DND-41 (cell line): ENCODE data around the gene MYCBP2.

Source experiments
- EZH2 ChIP-seq: IDR thresholded peaks from 3 replicates; pipeline ENCODE4 v1.6.1; 2012; ENCODE audit warnings: borderline replicate concordance, low read depth, mild to moderate bottlenecking, moderate library complexity, low read length, inconsistent platforms; ENCODE audit not compliant: severe bottlenecking
- TF ChIP-seq, protein P1 (sequence below): IDR thresholded peaks from 2 replicates; pipeline ENCODE4 v1.5.1; 2012; ENCODE audit warnings: borderline replicate concordance, low read length, moderate library complexity, mild to moderate bottlenecking; ENCODE audit not compliant: poor library complexity, severe bottlenecking; ENCODE audit errors: extremely low read depth

DNA sequence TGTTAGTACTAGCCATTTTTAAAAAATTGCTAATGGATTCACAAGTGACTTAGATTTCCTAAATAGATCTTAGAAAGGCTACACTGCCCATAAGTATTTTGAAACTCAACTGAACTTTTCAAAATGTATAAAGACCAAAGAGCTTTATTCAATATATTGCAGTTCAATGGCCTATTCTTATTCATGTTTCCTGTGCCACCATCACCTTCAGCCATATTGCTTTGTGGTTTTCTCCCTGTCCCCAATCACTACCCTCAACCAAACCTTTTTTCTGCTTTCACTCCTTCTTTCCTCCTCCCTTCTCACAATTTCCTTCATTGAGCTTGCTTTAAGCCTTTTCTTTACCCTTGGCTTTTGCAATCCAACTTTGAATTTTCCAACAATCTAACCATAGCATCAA lies 100.9 kb downstream of the MYCBP2 start:
- TF ChIP-seq, protein P1, sequence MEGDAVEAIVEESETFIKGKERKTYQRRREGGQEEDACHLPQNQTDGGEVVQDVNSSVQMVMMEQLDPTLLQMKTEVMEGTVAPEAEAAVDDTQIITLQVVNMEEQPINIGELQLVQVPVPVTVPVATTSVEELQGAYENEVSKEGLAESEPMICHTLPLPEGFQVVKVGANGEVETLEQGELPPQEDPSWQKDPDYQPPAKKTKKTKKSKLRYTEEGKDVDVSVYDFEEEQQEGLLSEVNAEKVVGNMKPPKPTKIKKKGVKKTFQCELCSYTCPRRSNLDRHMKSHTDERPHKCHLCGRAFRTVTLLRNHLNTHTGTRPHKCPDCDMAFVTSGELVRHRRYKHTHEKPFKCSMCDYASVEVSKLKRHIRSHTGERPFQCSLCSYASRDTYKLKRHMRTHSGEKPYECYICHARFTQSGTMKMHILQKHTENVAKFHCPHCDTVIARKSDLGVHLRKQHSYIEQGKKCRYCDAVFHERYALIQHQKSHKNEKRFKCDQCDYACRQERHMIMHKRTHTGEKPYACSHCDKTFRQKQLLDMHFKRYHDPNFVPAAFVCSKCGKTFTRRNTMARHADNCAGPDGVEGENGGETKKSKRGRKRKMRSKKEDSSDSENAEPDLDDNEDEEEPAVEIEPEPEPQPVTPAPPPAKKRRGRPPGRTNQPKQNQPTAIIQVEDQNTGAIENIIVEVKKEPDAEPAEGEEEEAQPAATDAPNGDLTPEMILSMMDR: no peak
- no peak for TF ChIP-seq EZH2
